A204.1 (cell line): ENCODE data around the gene PCYOX1L.

Experiments
- FAIRE-seq: peaks from 2 replicates; lab custom pipeline; 2012; peaks lifted over from hg19 to GRCh38; lab: Jason Lieb, UNC

The PCYOX1L gene

DNA sequence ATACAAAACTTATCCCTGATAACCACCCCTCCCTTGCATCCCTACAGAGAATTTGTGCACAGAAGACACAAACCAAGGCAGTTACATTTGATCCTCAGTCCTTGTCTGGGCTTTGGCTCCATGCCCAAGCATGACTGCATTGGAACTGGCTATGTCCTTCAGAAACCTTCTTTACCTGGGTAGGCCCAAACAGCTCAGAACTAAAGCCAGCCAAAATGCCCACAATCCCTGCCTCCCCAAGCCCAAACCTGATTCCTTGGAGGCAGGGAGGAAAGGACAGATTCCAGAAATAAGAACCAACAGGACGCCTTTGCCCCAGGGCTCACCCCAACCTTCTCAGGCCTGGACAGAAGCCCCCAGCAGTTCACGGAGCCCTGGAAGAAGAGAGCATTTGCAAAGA lies 13.0 kb downstream of the PCYOX1L start:
- no peak for FAIRE-seq

DNA sequence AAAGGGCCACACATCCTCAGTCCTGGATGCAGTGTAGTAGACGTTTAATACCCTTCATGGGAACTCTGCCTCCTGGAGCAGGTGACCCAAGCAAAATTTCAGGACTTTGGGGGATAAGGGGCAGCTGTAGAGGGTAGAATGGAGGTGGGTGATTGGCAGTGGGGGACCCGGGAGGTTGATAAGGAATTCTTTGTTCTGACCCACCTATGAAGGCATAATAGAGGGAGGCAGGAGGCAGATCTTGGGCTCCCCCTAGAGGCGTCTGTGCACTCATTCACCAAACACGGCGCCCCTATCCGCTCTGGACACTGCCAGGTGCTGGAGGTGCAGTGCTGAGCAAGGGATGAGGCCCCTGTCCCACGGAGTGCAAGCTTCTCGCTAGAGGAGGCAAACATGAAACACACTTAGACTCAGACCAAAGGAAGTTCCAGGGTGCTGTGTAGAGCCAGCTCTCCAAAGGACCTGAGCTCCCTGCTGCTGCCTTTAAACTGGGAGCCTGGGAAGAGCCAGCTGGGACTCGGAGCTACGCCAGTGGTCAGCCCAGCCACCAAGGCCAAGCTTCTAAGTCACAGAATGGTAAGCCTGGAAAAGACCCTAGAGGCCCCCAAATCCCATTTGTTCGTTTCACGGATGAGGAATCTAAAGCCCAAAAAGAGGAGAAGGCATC lies 13.6 kb downstream of the PCYOX1L start:
- no peak for FAIRE-seq

GRCh38 chr5:149372076-149372795 lies 14.4 kb downstream of the PCYOX1L start:
- FAIRE-seq: no peak

DNA sequence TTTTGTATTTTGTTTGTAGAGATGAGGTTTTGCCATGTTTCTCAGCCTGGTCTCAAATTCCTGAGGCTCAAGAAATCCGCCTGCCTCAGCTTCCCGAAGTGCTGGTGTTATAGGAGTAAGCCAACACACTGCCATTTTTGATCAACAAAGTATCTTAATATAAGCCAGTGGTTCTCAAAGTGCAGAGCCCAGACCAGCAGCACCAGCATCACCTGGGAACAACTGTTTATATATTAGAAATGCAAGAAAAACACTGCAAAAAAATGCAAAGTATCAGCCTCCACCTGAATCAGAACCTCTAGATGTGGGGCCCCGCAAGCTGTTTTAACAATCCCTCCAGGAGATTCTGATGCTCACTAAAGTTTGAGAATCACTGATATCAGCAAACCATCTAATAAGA lies 15.1 kb downstream of the PCYOX1L start:
- FAIRE-seq: no peak

GRCh38 chr5:149374303-149374702 lies 16.5 kb downstream of the PCYOX1L start:
- FAIRE-seq: no peak

- no peak for FAIRE-seq
These were observed 17.0 kb downstream of the PCYOX1L start for GRCh38 chr5:149374801-149375200.

DNA sequence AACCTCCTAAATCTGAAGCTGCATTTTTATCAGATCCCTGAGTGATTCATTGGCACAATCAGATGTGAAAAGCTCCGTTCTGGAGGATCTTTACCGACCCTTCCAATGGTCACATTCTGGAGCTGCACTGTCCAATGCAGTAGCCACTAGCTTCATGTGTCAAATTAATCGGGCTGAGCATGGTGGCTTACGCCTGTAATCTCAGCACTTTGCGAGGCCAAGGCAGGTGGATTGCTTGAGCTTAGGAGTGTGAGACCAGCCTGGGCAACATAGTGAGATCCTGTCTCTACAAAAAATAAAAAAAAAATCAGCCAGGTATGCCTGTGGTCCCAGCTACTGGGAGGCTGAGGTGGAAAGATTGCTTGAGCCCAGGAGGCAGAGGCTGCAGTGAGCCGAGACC lies 17.6 kb downstream of the PCYOX1L start:
- no peak for FAIRE-seq

- FAIRE-seq: no peak
These were observed 18.3 kb downstream of the PCYOX1L start for GRCh38 chr5:149376104-149376503.

DNA sequence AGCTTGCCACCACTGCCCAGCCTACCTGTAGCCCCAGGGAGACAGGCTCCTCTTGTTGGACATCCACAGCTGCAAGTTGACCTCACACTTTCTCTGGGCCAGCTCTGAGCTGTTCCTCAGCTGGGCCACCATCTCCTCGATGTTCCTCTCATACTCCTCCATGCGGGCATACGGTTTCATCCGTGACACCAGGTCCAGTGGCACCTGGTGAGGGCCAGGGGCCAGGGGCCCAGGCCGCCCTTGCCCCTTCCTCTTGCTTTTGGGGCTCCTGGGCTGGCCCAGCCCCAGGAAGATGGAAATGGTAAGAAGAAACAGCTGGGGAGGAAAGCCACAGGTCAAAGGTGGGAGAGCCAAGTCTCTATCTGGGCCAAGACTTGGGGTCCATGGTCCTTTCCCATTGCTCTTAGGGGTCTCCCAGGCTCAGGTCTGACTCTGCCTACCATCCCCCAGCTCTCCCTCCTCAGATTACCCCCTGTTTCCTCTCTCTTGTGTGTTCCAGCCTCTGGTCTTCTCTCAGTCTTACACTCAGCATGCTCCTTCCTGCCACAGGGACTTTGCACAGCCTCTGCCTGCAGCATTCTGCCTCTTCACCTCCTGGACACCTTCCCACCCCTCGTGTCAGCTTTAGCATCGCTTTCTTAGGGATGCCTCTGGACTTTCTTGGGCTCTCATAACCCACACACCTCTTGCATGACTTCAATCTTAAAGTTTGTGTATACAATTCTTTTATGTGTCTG lies 19.0 kb downstream of the PCYOX1L start:
- FAIRE-seq: no peak

DNA sequence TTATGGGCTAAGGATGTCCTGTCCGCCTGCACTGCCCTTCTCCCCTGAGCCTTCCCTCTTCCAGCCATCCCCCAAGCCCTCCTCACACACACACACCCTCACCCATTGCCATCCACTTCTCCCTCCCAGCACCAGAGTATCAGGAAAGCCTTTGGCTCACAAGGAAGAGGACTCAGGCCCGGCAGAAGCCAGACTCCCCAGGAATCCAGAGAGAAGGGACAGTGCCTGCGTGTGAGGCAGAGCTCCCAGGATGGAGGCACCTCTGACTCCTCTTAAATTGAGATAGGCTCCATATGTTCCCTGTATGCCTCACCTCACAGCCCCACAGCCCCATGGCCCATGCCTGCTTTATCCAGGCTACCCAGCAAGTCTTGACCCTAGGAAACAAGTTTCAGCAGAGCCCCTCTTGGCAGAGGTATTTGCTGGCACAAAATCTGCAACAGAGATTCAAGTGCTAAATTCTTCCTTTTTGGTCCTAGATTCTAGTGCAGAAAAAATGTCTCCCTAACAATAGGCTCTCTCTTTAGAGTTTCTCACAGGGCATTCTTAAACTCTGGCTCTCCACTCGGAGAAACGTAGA lies 20.5 kb downstream of the PCYOX1L start:
- no peak for FAIRE-seq

DNA sequence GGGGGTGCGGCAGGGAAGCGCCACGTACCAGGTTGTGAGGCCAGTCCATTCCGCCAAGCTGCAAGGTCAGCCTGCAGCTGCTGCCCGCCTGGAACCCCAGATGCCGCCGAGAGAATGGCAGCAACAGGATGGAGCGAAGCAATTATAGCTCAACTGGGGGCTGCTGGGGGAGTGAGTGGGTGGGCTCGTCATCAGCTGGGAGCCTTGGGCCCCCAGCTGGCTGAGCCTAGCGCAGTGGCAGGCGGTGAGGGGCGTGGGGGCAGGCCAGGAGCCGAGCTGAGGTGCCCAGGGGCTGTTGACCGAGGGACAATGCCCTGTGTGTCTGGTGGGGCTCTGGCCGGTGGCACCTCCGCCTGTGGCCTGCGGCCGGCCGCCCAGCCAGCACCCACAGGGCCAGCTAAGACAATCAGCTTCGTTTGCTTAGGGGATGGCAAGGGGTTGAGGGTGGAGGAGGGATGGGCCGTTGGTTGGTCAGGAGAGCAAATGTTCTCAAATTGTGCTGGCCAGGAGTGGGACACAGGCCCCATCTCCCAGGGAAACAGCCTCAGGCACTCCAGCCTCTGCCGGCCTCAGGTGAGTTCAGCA lies 21.4 kb downstream of the PCYOX1L start, which contains the start of gene IL17B:
TSS of gene IL17B (minus strand) at position 116 of the 585 bp plus-strand sequence. CDS start at position 49, 67 bp downstream.
- FAIRE-seq: no peak

- no peak for FAIRE-seq
These were observed 22.1 kb downstream of the PCYOX1L start for GRCh38 chr5:149379818-149380374.

GRCh38 chr5:149380466-149381121 lies 22.7 kb downstream of the PCYOX1L start:
- no peak for FAIRE-seq

DNA sequence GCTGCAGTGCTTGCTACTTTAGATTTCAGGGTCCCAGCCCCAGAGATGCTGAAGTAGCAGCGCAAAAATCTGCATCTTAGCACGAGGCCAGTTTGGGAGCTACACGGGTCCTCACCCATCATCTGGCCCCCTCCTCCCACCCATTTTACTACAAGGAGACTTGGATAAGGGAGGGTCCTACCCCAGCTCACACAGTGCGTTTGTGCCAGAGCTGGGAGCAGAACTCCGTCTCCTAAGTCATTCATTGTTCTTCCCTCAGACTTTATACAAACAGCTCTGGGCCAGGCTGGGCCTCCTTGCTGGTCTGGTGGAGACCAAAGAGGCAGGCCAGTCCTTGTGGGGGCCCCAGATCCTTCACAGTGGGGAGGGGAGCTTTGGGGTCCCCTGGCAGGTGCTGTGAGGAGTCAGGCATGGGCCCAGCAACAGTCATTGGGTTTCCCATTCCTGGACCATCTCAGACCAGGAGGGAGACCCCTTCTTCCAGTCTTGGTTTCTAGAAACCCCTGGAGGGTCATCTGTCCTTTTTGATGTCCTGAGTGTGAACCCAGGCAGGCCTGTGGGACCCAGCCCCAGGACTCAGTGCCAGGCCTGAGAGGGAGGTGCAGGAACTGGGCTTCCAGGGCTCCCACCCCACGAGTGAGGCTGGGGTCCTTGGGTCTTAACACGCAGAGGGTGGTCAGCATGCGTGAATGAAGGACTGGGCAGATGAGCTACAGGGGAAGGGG lies 23.6 kb downstream of the PCYOX1L start:
- no peak for FAIRE-seq

GRCh38 chr5:149381986-149382338 lies 24.1 kb downstream of the PCYOX1L start:
- FAIRE-seq: no peak

GRCh38 chr5:149382517-149383220 lies 24.8 kb downstream of the PCYOX1L start:
- no peak for FAIRE-seq

GRCh38 chr5:149383399-149383798 lies 25.6 kb downstream of the PCYOX1L start:
- FAIRE-seq: no peak

- no peak for FAIRE-seq
These were observed 28.3 kb downstream of the PCYOX1L start for GRCh38 chr5:149386166-149386565.

DNA sequence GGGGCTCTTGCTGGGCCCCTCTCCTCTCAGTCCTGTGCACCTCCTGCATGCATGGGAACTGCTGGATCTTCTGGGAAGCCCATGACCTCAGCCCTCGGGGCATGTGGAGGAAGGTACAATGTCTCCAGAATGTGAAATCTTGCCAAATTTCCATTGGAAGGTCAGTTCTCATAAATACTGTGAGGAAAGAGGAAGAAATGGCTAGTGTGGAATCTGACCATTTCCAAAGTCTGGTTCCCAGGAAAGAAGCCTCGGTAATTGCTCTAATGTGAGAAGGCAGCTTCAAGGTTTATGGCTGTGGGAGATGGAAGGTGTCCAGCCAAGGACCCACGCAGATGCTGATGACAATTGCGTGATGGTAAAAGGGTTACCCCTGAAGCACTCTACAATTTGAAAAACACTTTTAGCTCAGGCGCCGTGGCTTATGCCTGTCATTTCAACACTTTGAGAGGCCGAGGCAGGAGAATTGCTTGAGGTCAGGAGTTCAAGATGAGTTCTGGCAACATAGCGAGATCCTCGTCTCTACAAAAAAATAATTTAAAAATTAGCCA lies 29.3 kb downstream of the PCYOX1L start:
- no peak for FAIRE-seq

DNA sequence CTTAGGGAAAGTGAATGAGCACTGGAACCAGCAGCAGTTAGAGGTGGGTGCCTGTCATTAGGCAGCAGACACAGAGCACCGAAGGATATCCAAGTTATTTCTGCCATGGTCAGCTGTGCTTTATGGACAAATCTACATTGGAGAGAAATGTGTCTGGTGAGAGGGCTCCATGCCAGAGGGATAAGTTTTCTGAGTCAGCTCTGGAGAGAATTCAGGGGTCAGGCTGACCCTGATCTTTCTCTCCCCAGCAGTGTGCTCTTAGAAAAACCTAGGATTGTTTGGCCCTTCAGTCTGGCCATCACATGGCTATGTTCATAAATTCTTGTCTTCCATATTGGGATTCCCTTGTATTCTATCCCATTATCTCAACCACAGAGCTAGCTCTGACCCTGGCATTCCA lies 30.1 kb downstream of the PCYOX1L start:
- FAIRE-seq: no peak
